Measurements from ENCODE around the gene SEMA6B.

The SEMA6B gene

GRCh38 chr19:4588291-4588761 lies 28.8 kb upstream of the SEMA6B start:
- DNase-seq = no peak

GRCh38 chr19:4587527-4587926 lies 28.0 kb upstream of the SEMA6B start:
- no peak for DNase-seq

GRCh38 chr19:4586691-4587090 lies 27.2 kb upstream of the SEMA6B start:
- DNase-seq = no peak

- DNase-seq = no peak
Measured at GRCh38 chr19:4586245-4586644, 26.8 kb upstream of the SEMA6B start.

GRCh38 chr19:4585556-4585955 lies 26.1 kb upstream of the SEMA6B start:
- no peak for DNase-seq

- no peak for DNase-seq
Measured at GRCh38 chr19:4584670-4585460, 25.4 kb upstream of the SEMA6B start.

- DNase-seq = no peak
Measured at GRCh38 chr19:4583961-4584669, 24.6 kb upstream of the SEMA6B start.

- no peak for DNase-seq
Measured at GRCh38 chr19:4582980-4583842, 23.7 kb upstream of the SEMA6B start.

- DNase-seq = no peak
Measured at GRCh38 chr19:4581666-4582553, 22.4 kb upstream of the SEMA6B start.

- no peak for DNase-seq
Measured at GRCh38 chr19:4580961-4581665, 21.6 kb upstream of the SEMA6B start.

- no peak for DNase-seq
Measured at GRCh38 chr19:4580021-4580901, 20.8 kb upstream of the SEMA6B start.

- DNase-seq = no peak
Measured at GRCh38 chr19:4579389-4579788, 19.9 kb upstream of the SEMA6B start.

GRCh38 chr19:4578552-4579248 lies 19.2 kb upstream of the SEMA6B start:
- DNase-seq = no peak

- no peak for DNase-seq
Measured at GRCh38 chr19:4577020-4577782, 17.7 kb upstream of the SEMA6B start.

GRCh38 chr19:4576016-4576933 lies 16.8 kb upstream of the SEMA6B start:
- no peak for DNase-seq

- no peak for DNase-seq
Measured at GRCh38 chr19:4575267-4576015, 16.0 kb upstream of the SEMA6B start.

- no peak for DNase-seq
Measured at GRCh38 chr19:4573682-4574081, 14.2 kb upstream of the SEMA6B start.
